K562 (cell line): ENCODE data around the gene EPB41L2. TPM values are rescaled to one million over a fixed set of nuclear protein-coding genes. Genes with fewer than 3 reads are reported as not detected.

Source experiments
- L3MBTL2 ChIP-seq: fragments of 450-650 bp; IDR thresholded peaks from 2 replicates; pipeline ENCODE4 v1.6.1; 2016; ENCODE audit warnings: mild to moderate bottlenecking, moderate library complexity
- ZNF507 ChIP-seq: conservative IDR thresholded peaks from 2 replicates; pipeline ENCODE4 v1.6.1; 2017; ENCODE audit warnings: missing genetic modification characterization, missing compliant biosample characterization
- polyA plus RNA-seq, 8 experiments: library from polyadenylated mRNA; depleted of rRNA in 4 of 8; stranded (reverse) in 5 of 8; unstranded in 3 of 8; fragments of >200 nt; fragmentation: Nextera tagmentation in 2 of 8; fragmentation: Illumina TruSeq in 1 of 8; extraction: Ambion mirVana in 2 of 8; extraction: Trizol in 1 of 8; gene quantifications; 2 replicates each; pipeline versions ENCODE4 v1.2.1 to v1.2.3, GENCODE V29; 2011 to 2014; ENCODE audit warnings: inconsistent platforms in 1 of 8, missing spikeins in 1 of 8
- total RNA-seq, 7 experiments: library from RNA; depleted of rRNA in 6 of 7; stranded (reverse); fragments of >200 nt in 6 of 7; fragmentation: Illumina TruSeq in 2 of 7; extraction: Trizol in 2 of 7; gene quantifications; 2 replicates each; pipeline versions ENCODE4 v1.2.1 to v1.2.3, GENCODE V29; 2011 to 2021; ENCODE audit warnings: low replicate concordance in 1 of 7
- TF ChIP-seq, protein P1 (sequence below): fragments of 450-650 bp; IDR thresholded peaks from 2 replicates; pipeline ENCODE4 v1.6.1; 2016; ENCODE audit warnings: mild to moderate bottlenecking, moderate library complexity
- TF ChIP-seq, protein P2 (sequence below): sonication (generic); formaldehyde crosslinking; IDR thresholded peaks from 2 replicates; pipeline ENCODE4 v1.8.0; 2022; ENCODE audit warnings: missing genetic modification reagents, mild to moderate bottlenecking, borderline replicate concordance

The EPB41L2 gene
- total and polyA plus RNA-seq, 9 of the 15 experiments (the other 6 are each of a cell fraction or from before 2014, with no cell fraction given), result 5.1 to 53.6 (median 25.0) TPM

DNA sequence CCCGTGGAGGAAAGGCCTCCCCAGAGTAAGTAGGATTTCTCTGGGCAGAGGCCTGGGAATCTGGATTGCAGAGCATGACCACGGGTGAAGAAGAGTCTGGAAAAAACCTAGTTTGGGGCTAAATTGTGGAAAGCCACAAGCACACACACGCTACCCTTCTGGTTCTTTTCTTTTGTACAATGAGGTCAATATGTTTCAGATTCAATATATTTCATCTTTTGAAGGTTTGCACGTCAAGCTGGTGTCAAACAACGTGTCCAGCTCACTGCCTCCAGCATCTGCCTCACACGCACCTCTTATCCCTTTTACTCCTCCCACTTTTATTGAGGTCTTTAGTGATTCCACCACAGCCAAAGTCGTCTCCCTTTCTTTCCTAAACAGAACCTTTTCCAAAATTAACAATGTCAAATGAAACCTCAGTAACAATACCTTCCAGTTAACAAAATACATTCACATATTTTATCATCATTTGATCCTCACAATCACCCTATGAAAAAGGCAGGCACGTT lies 773 bp upstream of the EPB41L2 start (continued):
- TF ChIP-seq, protein P1, sequence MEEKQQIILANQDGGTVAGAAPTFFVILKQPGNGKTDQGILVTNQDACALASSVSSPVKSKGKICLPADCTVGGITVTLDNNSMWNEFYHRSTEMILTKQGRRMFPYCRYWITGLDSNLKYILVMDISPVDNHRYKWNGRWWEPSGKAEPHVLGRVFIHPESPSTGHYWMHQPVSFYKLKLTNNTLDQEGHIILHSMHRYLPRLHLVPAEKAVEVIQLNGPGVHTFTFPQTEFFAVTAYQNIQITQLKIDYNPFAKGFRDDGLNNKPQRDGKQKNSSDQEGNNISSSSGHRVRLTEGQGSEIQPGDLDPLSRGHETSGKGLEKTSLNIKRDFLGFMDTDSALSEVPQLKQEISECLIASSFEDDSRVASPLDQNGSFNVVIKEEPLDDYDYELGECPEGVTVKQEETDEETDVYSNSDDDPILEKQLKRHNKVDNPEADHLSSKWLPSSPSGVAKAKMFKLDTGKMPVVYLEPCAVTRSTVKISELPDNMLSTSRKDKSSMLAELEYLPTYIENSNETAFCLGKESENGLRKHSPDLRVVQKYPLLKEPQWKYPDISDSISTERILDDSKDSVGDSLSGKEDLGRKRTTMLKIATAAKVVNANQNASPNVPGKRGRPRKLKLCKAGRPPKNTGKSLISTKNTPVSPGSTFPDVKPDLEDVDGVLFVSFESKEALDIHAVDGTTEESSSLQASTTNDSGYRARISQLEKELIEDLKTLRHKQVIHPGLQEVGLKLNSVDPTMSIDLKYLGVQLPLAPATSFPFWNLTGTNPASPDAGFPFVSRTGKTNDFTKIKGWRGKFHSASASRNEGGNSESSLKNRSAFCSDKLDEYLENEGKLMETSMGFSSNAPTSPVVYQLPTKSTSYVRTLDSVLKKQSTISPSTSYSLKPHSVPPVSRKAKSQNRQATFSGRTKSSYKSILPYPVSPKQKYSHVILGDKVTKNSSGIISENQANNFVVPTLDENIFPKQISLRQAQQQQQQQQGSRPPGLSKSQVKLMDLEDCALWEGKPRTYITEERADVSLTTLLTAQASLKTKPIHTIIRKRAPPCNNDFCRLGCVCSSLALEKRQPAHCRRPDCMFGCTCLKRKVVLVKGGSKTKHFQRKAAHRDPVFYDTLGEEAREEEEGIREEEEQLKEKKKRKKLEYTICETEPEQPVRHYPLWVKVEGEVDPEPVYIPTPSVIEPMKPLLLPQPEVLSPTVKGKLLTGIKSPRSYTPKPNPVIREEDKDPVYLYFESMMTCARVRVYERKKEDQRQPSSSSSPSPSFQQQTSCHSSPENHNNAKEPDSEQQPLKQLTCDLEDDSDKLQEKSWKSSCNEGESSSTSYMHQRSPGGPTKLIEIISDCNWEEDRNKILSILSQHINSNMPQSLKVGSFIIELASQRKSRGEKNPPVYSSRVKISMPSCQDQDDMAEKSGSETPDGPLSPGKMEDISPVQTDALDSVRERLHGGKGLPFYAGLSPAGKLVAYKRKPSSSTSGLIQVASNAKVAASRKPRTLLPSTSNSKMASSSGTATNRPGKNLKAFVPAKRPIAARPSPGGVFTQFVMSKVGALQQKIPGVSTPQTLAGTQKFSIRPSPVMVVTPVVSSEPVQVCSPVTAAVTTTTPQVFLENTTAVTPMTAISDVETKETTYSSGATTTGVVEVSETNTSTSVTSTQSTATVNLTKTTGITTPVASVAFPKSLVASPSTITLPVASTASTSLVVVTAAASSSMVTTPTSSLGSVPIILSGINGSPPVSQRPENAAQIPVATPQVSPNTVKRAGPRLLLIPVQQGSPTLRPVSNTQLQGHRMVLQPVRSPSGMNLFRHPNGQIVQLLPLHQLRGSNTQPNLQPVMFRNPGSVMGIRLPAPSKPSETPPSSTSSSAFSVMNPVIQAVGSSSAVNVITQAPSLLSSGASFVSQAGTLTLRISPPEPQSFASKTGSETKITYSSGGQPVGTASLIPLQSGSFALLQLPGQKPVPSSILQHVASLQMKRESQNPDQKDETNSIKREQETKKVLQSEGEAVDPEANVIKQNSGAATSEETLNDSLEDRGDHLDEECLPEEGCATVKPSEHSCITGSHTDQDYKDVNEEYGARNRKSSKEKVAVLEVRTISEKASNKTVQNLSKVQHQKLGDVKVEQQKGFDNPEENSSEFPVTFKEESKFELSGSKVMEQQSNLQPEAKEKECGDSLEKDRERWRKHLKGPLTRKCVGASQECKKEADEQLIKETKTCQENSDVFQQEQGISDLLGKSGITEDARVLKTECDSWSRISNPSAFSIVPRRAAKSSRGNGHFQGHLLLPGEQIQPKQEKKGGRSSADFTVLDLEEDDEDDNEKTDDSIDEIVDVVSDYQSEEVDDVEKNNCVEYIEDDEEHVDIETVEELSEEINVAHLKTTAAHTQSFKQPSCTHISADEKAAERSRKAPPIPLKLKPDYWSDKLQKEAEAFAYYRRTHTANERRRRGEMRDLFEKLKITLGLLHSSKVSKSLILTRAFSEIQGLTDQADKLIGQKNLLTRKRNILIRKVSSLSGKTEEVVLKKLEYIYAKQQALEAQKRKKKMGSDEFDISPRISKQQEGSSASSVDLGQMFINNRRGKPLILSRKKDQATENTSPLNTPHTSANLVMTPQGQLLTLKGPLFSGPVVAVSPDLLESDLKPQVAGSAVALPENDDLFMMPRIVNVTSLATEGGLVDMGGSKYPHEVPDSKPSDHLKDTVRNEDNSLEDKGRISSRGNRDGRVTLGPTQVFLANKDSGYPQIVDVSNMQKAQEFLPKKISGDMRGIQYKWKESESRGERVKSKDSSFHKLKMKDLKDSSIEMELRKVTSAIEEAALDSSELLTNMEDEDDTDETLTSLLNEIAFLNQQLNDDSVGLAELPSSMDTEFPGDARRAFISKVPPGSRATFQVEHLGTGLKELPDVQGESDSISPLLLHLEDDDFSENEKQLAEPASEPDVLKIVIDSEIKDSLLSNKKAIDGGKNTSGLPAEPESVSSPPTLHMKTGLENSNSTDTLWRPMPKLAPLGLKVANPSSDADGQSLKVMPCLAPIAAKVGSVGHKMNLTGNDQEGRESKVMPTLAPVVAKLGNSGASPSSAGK, result peak; percentile 65
- peak; percentile 50; the same call in 1 of the 2 replicates for TF ChIP-seq L3MBTL2
- TF ChIP-seq ZNF507 (tag), result no peak
- TF ChIP-seq, protein P2, sequence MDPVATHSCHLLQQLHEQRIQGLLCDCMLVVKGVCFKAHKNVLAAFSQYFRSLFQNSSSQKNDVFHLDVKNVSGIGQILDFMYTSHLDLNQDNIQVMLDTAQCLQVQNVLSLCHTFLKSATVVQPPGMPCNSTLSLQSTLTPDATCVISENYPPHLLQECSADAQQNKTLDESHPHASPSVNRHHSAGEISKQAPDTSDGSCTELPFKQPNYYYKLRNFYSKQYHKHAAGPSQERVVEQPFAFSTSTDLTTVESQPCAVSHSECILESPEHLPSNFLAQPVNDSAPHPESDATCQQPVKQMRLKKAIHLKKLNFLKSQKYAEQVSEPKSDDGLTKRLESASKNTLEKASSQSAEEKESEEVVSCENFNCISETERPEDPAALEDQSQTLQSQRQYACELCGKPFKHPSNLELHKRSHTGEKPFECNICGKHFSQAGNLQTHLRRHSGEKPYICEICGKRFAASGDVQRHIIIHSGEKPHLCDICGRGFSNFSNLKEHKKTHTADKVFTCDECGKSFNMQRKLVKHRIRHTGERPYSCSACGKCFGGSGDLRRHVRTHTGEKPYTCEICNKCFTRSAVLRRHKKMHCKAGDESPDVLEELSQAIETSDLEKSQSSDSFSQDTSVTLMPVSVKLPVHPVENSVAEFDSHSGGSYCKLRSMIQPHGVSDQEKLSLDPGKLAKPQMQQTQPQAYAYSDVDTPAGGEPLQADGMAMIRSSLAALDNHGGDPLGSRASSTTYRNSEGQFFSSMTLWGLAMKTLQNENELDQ, result no peak
